NB4 (cell line): ENCODE data around the gene GRM1.

Source experiments
- DNase-seq: peaks from one replicate; pipeline ENCODE4 v3.0.0; 2010; ENCODE audit warnings: low read depth
- H3K4me3 ChIP-seq: one replicate; pipeline ENCODE4 v1.5.1; 2011; ENCODE audit warnings: mild to moderate bottlenecking, low read depth, low read length, moderate library complexity
- MYC ChIP-seq: IDR thresholded peaks from 2 replicates; pipeline ENCODE4 v1.6.1; 2011; ENCODE audit warnings: low read depth, low read length
- POLR2A ChIP-seq: IDR thresholded peaks from 2 replicates; pipeline ENCODE4 v1.6.1; 2011; ENCODE audit warnings: mild to moderate bottlenecking; ENCODE audit not compliant: insufficient read length; ENCODE audit errors: extremely low read depth
- TF ChIP-seq, protein P1 (sequence below): IDR thresholded peaks from one replicate; pipeline ENCODE4 v1.5.1; 2012; ENCODE audit warnings: low read depth, low read length
- TF ChIP-seq, protein P2 (sequence below): IDR thresholded peaks from 2 replicates; pipeline ENCODE4 v1.6.1; 2011; ENCODE audit warnings: low read depth, low read length

The GRM1 gene

DNA sequence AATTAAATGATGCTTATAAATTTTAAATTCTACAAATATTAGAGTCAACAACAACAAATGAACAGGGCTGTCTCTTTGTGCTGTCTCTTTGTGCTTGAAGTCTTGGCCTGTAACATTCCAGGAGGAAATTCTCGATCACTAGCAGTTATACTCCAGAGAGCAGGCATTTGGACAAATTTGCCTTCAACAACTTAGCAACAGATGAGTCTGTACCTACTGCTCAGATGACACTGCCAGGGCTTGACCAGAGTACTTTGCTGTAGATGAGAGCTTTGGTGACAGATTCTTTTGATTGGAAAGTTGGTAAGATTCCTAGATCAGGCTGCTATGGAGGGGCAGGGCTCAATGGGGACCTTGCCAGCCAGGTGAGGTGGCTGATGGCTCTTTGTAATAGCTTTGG, 217.2 kb downstream of the GRM1 start:
- no peak overlapping the region for H3K4me3 ChIP-seq
- TF ChIP-seq, protein P1, sequence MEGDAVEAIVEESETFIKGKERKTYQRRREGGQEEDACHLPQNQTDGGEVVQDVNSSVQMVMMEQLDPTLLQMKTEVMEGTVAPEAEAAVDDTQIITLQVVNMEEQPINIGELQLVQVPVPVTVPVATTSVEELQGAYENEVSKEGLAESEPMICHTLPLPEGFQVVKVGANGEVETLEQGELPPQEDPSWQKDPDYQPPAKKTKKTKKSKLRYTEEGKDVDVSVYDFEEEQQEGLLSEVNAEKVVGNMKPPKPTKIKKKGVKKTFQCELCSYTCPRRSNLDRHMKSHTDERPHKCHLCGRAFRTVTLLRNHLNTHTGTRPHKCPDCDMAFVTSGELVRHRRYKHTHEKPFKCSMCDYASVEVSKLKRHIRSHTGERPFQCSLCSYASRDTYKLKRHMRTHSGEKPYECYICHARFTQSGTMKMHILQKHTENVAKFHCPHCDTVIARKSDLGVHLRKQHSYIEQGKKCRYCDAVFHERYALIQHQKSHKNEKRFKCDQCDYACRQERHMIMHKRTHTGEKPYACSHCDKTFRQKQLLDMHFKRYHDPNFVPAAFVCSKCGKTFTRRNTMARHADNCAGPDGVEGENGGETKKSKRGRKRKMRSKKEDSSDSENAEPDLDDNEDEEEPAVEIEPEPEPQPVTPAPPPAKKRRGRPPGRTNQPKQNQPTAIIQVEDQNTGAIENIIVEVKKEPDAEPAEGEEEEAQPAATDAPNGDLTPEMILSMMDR = no peak
- TF ChIP-seq MYC = no peak
- TF ChIP-seq POLR2A = no peak
- TF ChIP-seq, protein P2, sequence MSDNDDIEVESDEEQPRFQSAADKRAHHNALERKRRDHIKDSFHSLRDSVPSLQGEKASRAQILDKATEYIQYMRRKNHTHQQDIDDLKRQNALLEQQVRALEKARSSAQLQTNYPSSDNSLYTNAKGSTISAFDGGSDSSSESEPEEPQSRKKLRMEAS = no peak
- DNase-seq = no peak

DNA sequence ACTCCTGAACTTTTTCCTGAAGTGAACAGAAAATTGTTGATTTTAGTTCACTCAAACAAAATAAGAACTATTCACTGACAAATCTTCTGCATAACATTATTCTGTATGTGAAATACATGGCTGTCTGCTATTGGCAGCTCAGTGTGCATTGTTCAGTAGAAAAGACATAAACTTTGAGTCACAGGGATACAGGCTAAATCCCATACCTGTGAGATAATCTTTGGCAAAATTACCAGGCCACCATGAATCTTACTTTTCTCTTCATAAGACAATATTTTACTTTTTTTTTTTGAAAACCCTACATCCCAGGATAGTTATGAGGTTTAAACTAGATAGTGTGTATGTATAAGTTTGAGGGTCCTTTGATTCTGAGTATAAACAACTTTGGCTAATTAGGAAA, 224.8 kb downstream of the GRM1 start:
- H3K4me3 ChIP-seq = no peak overlapping the region
- TF ChIP-seq MYC (no peak), POLR2A (no peak)
- TF ChIP-seq, protein P1 = no peak
- TF ChIP-seq, protein P2 = no peak
- DNase-seq = no peak

DNA sequence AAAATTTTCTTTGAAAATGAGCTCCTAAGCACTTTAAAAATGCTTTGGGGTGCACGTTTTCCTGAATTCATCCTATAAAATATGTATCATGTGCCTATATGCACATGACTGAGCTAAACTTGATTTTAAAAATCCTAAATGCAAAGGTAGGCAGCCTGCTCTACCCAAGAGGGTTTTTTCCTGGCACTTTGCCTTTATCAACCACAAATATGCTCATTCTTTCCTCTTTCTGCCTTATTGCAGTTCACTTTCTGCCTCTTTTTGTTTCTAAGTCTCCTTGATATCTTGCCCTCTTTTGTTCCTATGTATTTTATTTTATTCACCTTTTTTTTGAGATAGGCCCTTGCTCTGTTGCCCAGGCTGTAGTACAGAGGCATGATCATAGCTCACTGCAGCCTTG, 229.3 kb downstream of the GRM1 start:
- TF ChIP-seq, protein P1 = no peak
- TF ChIP-seq MYC (no peak), POLR2A (no peak)
- TF ChIP-seq, protein P2 = no peak
- H3K4me3 ChIP-seq = no peak overlapping the region
- no peak for DNase-seq

DNA sequence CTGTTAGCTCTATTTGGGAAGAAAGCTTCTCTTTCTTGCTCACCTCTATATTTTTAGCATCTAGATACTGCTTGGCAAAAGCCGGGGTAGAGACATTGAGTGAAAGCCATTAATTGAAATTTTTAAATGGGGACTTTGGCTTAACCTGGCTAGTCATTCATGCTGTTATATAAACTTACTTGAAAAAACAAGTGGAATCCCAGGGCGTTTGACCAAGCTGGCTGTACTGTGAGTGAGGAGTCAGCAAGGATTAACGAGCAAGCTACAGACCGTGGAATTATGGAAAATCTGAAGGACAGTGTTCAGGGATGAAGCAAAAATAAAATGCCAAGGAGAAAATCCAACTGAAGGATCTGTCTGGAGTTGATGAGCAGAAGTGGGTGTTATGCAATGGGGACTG, 232.0 kb downstream of the GRM1 start:
- H3K4me3 ChIP-seq = no peak overlapping the region
- TF ChIP-seq, protein P1 = no peak
- TF ChIP-seq, protein P2 = no peak
- TF ChIP-seq POLR2A = no peak
- TF ChIP-seq MYC = no peak
- DNase-seq = no peak

DNA sequence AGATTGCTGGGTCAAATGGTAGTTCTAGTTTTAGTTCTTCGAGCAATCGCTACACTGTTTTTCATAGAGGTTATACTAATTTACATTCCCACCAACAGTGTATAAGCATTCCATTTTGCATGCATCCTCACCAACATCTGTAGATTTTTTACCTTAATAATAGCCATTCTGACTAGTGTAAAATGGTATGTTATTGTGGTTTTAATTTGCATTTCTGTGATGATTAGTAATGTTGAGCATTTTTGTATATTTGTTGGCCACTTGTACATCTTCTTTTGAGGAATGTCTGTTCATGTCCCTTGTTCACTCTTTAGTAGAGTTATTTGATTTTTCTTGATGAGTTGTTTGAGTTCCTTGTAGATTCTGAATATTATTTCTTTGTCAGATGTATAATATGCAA, 236.2 kb downstream of the GRM1 start:
- TF ChIP-seq, protein P1 = no peak
- TF ChIP-seq POLR2A (no peak), MYC (no peak)
- TF ChIP-seq, protein P2 = no peak
- no peak for DNase-seq
- H3K4me3 ChIP-seq = no peak overlapping the region

DNA sequence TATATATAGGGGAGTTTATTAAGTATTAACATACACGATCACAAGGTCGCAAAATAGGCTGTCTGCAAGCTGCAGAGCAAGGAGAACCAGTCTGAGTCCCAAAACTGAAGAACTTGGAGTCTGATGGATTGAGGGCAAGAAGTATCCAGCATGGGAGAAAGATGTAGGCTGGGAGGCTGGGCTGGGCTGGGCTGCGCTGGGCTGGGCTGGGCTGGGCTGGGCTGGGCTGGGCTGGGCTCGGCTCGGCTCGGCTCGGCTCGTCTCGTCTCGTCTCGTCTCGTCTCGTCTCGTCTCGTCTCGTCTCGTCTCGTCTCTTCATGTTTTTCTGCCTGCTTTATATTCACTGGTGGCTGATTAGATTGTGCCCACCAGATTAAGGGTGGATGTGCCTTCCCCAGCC, 238.6 kb downstream of the GRM1 start:
- no peak overlapping the region for H3K4me3 ChIP-seq
- DNase-seq = no peak
- TF ChIP-seq MYC = no peak
- no peak for TF ChIP-seq POLR2A
- TF ChIP-seq, protein P2 = no peak
- TF ChIP-seq, protein P1 = no peak
